CD4-positive, alpha-beta T cell treated with Interleukin-2 at 100 ng/mL for 4 hours (primary cell): ENCODE results near the gene SHANK2.

ENCODE experiments used
- DNase-seq: peaks from one replicate; pipeline ENCODE4 v3.0.0-alpha.2; 2020; ENCODE audit warnings: low spot score

SHANK2 gene

GRCh38 chr11:71252269-71252769 lies at the start of gene SHANK2:
SHANK2 (minus strand) TSS chr11:71252577; CDS start chr11:71147326, 105,251 bp downstream.
- DNase-seq, result no peak

GRCh38 chr11:71301858-71302533 lies 49.6 kb upstream of the SHANK2 start:
- no peak for DNase-seq

- DNase-seq, result no peak
Measured at GRCh38 chr11:71301046-71301857, 48.9 kb upstream of the SHANK2 start.

- DNase-seq, result no peak
Measured at GRCh38 chr11:71300187-71300586, 47.8 kb upstream of the SHANK2 start.

GRCh38 chr11:71298761-71299181 lies 46.4 kb upstream of the SHANK2 start:
- DNase-seq, result no peak

DNA sequence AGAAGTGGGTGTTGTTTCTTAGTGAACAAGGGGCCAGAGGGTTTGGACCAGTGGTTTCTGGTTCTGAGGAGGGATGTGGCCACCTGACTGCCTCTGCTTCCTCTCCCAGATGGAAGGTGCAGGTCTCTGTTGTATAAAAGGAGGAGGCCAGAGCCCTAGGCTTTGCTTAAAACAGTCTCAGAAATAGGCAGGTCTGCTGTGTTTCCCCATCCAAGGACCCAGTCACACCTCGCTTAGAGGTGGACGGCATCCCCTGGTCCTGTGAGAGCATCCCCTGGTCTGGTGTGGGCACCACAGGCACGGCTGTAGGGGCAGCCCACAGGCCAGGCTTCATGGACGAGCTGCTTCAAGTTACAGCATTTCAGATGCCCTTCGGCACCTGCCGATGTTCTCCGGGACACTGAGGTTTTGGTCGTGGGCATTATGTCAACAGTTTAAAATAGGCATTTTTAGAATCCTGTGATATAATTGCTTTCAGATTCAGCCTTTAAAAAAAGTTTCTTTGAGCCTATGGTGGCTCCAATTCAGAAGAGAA lies 45.7 kb upstream of the SHANK2 start:
- no peak for DNase-seq

- no peak for DNase-seq
Measured at GRCh38 chr11:71294846-71295600, 42.6 kb upstream of the SHANK2 start.

- DNase-seq, result no peak
Measured at GRCh38 chr11:71293961-71294782, 41.8 kb upstream of the SHANK2 start.

GRCh38 chr11:71286701-71287643 lies 34.6 kb upstream of the SHANK2 start:
- DNase-seq, result no peak

- no peak for DNase-seq
Measured at GRCh38 chr11:71285111-71285510, 32.7 kb upstream of the SHANK2 start.

- DNase-seq, result no peak
Measured at GRCh38 chr11:71284525-71285092, 32.2 kb upstream of the SHANK2 start.

GRCh38 chr11:71283971-71284441 lies 31.6 kb upstream of the SHANK2 start:
- DNase-seq, result no peak

- no peak for DNase-seq
Measured at GRCh38 chr11:71282581-71283351, 30.4 kb upstream of the SHANK2 start.

DNA sequence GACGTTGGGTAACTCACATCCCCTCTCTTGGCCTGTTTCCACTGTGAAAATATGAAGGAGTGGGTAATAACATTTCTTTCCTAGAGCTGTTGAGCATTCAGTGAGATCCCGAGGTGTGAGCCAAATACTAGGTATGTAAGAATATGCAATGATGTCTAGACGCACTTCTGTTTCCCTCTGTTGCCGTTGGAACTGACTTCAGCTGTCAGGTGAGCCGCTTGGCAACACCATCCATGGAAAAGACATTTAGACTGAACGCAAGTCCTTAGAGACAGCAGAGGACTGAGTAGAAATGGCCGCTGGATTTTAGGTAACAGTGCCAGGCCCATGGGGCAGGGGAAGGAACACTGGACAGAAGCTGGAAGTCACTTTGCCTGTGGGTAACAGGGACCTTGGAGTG lies 29.5 kb upstream of the SHANK2 start:
- no peak for DNase-seq

GRCh38 chr11:71281204-71281603 lies 28.8 kb upstream of the SHANK2 start:
- no peak for DNase-seq

DNA sequence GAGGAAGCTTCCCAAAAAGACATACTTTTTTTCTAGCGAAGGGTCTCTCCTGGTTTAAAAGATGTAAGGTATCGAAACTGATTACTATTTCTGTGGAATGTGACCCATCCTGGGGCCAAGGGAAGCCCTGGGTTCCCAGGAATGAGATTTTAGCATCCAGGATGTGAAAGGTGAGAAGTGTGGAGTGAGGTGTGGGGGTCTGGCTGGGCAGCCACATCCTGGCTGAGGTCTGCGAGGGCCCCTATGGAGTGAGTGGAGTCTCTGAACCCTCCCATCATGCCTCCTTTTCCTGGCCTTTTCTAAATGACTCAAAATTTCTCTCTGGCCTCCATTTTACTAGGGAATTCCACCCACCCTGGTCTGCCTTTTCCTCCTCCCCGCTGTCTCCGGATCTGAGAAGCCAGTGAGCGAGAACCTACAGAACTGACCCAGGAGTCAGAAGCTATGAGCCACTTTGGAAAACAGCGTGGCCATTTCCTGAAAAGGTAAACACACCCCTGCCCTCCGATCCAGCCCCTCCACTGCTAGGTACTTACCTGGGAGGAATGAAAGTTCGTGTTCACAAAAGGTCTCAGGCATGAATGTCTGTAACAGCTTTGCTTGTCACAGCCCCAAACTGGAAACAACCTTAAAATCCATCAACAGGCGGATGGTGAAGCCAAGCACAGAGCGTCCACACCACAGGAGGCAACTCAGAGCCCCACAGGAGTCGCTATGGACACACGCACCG lies 27.7 kb upstream of the SHANK2 start:
- no peak for DNase-seq

DNA sequence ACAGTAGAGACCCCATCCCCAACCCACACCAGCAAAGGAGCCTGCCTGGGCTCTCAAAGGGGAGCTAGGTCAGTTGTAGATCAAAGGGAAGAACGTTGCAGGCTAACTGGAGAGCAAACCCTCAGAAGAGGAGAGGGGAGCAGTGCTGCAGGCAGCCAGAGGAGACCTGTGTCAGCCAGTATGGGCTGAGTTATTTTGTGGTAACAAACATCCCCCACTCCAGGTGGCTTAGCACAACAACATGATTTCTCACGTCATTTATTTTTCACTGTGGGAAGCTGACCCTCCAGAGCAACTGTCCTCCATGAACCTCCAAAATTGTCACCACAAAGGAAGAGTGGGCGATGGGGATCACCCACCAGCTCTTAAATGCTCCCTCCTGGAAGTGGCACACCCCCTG lies 19.8 kb upstream of the SHANK2 start:
- no peak for DNase-seq
